Right ventricle myocardium inferior (tissue), 1 donor: ENCODE data around the gene KRTAP12-1. TPM values are rescaled to one million over a fixed set of nuclear protein-coding genes. Genes with fewer than 3 reads are reported as not detected.
"Not testable (repeated sequence)": the region's sequence is repeated elsewhere in the genome, so short reads cannot be mapped to it uniquely, and the experiment has no call there.

Experiments used
- ATAC-seq: fragments of 200-7000 bp; cut with Tn5 transposase; one replicate; pipeline ENCODE4 v1.9.1; 2020; ENCODE audit warnings: mild to moderate bottlenecking, moderate library complexity
- DNase-seq: peaks from one replicate; pipeline ENCODE4 v3.0.0; 2021; ENCODE audit errors: missing footprints
- intact Hi-C: fragments of 100-400 bp; cut with DNase I; formaldehyde crosslinking; loops from one replicate; pipeline ENCODE4 v1.11.0; 2022
- total RNA-seq: library from RNA; stranded (reverse); fragmentation: NEBNext Ultra II Directional; extraction: Animal tissue kit (Norgen Biotek cat#: 25700); gene quantifications from one replicate; pipeline ENCODE4 v1.2.1, GENCODE V29; 2021
- donor health status: DM: no; HTN: yes; CAD: no; lungs with severe emphysema.

The KRTAP12-1 gene
- total RNA-seq, 1 donor from 2014 or later = not detected

DNA sequence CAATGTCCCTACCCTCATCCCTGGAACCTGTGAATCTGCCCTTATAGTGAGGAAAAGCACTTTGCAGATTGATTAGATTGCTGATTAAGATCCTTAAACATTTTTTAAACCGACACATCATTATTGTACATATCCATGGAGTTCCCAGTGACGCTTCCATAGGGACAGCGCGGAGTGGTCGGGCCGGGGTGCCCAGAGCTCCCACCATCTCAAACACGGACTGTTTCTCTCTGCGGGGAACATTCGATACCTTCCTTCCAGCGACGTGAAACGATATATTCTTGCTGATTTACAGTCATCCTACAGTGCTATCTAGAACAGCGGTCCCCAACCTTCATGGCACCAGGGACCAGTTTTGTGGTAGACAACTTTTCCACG lies 19.0 kb upstream of the KRTAP12-1 start:
- ATAC-seq (no peak), DNase-seq (no peak)
- intact Hi-C loops = no loop called here

DNA sequence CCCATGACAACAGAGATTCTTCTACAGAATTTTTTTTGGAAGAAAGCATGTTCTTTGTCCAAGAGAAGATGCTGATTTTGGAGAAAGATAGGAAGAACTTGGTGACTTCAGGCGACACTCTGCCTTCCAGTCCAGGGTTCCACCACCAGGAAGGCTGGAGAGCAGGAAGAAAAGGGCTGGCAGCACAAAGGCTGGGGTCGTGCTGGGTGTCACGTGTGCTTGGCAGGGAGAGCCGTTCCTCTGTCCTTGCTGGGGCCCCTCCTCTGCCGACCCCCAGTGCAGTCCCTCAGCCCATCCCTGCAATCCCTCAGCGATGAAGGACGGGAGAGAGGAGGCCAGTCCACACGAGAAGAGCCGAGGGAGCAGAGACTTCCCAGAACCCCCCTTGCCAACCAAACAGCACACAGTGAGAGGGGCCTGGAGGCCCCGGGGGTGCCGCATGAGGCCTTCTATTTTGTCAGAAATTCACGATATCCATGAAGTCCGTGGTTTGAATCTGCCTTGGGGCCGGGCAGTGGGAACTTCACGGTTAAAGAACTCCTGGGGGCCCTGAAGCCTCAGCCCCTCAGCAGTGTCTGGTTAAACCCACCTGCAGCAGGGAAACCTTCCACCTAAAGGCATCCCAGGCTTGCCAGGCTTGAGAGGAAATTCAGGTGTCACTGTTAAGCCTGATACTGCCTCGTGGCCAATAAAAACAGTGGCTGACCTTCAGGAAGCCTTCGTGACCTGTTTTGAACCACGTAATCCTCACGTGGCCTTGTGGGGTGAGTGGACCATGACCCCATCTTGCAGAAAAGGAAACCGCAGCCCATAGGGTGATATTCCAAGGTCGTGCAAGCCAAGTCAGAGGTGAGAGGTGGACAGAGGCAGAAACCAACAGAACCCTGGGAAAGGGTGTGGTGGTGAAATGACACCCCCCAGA lies 18.4 kb upstream of the KRTAP12-1 start:
- ATAC-seq = no peak
- intact Hi-C loops = no loop called here
- DNase-seq = no peak

DNA sequence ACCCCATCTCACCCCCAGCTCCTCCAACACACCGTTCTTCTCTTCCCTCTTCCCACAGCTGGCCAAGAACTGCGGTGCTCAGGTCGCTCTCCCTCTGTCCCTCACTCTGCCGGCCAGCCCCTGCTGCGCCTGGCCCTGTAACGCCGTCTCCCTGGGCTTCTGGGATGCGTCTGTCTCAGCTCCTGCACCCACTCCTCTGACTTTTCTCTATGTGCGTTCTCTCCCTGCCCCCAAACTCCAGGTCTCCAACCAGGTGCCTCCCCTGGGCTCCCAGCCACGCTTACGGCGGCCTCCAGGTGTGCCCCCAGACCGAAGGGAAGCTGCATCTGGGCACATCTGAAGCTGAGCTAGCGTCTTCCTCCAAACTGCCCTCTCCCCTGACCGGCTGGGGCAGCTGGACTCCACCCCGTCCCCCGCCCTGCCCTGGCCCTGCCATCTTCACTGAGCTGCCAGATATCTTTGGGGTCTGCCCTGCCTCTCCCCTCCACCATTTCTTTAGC lies 17.6 kb upstream of the KRTAP12-1 start:
- DNase-seq = peak; percentile 40
- ATAC-seq = no peak
- intact Hi-C loops = no loop called here

DNA sequence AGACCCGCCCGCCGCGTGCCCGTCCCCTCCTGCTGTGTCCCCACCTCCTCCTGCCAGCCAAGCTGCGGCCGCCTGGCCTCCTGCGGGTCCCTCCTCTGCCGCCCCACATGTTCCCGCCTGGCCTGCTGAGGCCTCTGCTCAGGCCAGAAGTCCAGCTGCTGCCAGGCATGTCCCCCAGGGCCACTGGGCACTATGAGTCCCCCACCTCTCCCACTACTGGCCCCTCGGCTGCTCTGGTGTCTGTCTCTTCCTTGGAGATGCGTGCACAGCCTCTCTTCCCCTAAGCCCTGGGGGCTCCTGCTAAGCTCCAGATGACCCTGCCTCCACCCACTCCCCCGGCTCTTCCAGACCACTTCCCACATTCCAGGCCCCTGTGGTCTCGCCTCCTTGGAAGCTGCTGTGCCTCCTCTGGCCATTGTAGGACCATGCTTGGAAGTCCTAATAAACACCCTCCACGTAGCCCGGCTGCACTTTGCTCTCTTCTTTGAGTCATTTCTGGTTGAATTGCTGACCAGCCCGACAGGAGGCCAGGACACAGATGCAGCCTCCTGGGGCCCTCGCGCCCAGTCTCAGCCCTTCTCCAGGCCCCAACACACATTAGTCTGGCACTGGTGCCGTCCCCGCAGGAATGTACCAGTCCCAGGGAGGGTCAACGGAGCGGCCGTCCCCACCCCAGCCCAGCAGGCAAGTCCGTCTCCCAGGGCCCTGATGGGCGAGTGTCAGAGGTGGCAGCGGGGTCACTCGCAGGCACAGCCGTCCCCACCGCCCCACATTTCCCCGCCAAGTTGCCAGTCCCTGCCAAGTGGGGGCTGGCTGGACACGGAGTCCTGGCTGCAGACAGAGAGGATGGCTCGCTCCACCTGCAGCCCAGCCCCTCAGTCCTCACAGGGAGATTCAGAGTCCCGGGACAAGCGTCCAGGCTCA lies 16.1 kb upstream of the KRTAP12-1 start:
- peak; percentile 56 for DNase-seq
- no peak for ATAC-seq
- intact Hi-C loops = no loop called here

DNA sequence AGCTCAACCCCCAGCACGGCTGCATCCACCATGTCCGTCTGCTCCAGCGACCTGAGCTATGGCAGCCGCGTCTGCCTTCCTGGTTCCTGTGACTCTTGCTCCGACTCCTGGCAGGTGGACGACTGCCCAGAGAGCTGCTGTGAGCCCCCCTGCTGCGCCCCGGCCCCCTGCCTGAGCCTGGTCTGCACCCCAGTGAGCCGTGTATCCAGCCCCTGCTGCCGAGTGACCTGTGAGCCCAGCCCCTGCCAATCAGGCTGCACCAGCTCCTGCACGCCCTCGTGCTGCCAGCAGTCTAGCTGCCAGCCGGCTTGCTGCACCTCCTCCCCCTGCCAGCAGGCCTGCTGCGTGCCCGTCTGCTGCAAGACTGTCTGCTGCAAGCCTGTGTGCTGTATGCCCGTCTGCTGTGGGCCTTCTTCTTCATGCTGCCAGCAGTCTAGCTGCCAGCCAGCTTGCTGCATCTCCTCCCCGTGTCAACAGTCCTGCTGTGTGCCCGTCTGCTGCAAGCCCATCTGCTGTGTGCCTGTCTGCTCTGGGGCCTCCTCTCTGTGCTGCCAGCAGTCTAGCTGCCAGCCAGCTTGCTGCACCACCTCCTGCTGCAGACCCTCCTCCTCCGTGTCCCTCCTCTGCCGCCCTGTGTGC lies 15.3 kb upstream of the KRTAP12-1 start, which contains the start of gene KRTAP10-12:
Gene KRTAP10-12 (plus strand): TSS at position 1 of the 639 bp plus-strand sequence. CDS start 30 bp downstream, at position 31.
- DNase-seq, intact Hi-C loops, ATAC-seq: not testable (repeated sequence)

DNA sequence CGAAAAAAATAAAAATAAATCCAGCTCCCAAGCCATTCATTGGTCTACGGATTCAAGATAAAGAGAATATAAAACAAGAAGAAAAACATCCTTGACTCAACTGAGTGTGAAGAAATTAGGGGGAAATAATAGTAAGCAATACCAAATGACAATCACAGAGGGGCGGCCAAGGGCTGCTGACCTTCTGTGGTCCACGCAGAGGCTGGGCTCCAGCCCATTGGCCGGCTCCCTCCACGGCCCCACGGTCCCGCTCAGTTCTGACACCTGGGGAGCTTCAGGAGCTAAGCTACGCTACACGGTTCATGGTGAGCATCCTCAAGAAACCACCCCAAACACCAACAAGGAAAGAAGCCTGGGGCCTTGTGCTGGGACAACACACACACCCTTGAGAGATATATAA lies 14.6 kb upstream of the KRTAP12-1 start:
- DNase-seq = no peak
- intact Hi-C loops = no loop called here
- ATAC-seq = no peak

DNA sequence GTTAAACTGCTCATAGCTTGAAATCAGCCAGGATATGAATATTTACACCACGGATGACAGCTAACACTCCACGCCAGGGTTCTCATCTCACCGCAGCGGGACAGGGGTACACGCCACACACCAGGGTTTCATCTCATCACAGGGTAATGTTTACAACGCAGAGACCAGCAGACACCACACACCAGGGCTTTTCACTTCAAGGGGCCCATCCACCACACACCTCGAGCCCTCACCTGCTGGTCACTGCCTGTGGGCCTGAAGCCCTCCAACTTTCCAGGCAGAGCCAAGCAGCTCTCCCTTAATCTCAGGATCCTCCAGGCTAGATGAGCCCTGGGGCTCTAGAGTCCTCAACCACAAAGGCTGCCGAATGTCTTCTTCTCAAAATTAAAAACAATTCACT lies 13.7 kb upstream of the KRTAP12-1 start:
- intact Hi-C loops = no loop called here
- ATAC-seq (no peak), DNase-seq (no peak)

DNA sequence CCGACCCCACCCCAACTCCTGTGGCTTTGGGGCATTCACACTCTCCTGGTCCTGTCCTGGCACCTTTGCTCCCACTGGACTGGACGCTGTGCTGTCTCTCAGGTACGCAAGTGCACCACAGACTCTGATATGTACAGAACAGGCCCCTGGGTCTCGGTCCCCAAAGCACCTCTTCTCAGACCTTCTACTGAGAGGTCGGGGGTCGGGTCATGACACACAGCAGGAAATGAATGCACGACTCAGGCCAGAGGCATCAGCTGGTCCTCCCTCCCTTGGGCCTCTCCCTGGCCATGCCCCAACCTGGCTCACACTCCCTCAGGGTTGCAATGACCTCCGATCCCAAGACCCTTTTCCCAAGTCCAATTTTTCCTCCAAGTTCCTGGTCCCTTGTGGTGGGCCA lies 13.2 kb upstream of the KRTAP12-1 start:
- ATAC-seq (no peak), DNase-seq (no peak)
- intact Hi-C loops = no loop called here

DNA sequence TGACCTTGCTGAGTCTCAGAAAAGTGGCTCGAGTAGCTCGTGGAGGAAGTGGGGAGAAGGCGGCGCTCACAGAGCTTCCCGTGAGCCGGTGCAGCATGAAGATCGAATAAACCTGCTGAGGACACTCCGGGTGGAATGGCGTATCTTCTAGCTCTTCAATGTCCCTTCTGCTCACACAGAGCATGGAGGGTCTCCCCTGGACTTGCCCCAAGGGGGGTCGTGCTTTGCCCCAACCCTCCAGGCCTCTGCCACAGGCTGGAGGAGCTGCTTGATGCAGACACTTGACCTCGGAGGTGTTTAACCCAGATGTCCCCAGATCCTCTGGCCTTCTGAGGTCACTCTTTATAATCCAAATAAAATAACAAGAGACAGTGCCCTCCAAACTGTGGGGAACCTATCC lies 12.8 kb upstream of the KRTAP12-1 start:
- no peak for DNase-seq
- intact Hi-C loops = no loop called here
- no peak for ATAC-seq

DNA sequence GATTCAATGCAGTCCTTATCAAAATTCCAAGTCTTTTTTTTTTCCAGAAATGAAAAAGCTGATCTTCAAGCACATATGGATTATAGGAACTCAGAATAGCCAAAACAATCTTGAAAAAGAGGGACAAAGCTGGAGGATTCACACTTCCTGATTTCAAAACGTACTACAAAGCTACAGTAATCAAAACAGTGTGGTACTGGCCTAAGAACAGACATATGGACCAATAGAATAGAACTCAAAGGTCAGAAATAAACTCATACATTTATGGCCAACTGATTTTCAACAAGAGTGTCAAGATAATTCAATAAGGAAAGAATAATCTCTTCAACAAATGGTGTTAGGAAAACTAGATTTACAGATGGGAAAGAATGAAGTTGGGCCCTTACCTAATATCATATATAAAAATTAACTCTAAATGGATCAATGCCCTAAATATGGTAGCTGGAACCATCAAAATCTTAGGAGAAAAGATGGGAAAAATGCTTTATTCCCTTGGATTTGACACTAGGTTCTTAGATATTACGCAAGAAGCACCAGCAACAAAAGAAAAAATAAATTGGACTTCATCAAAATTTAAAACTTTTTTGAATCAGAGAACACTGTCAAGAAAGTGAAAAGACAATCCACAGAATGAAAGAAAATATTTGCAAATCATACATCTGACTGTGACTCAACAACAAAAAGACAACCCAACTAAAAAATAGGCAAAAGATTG lies 11.0 kb upstream of the KRTAP12-1 start:
- no peak for DNase-seq
- intact Hi-C loops = no loop called here
- ATAC-seq = no peak

DNA sequence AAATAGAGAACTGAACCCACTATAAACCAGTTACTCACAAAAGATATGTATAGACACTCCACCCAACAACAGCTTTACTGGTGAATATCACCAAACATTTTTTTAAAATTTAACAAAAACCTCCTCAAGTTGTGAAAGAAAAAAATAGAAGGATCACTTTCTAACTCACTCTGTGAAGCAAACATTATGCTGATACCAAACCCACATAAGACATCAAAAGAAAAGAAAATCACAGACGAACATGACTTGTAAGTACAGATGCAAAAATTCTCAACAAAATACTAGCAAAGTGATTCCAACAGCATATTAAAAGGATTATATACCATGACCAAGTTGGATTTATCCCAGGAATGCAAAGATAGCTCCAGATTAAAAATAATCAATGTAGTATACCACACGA lies 9.7 kb upstream of the KRTAP12-1 start:
- intact Hi-C loops = no loop called here
- no peak for ATAC-seq
- no peak for DNase-seq

DNA sequence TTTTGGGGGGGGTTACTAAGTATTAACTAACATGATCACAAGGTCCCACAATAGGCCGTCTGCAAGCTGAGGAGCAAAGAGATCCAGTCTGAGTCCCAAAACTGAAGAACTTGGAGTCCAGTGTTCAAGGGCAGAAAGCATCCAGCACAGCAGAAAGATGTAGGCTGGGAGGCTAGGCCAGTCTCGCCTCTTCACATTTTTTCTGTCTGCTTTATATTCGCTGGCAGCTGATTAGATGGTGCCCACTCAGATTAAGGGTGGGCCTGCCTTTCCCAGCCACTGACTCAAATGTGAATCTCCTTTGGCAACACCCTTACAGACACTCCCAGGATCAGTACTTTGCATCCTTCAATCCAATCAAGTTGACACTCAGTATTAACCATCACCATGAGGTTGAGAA lies 7.8 kb upstream of the KRTAP12-1 start:
- ATAC-seq, intact Hi-C loops, DNase-seq: not testable (repeated sequence)

DNA sequence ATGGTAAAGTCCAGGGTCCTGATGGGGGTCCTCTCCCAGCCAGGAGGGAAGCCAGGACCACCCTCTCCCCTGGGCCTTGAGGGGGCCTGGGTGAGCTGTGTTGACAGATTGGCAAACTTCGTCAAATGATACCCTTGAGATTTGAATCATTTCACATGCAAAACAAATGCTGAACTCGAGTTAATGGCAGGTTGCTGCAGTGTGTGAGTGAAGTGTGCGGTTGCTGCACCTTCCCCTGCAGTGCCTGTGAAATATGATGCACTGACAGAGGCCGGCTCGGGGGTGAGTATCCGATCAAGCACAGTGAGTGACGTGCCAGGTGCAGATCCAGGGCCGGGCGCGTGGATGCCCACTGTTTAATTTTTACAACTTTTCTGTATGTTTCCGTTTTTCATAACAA lies 5.7 kb upstream of the KRTAP12-1 start:
- ATAC-seq (no peak), DNase-seq (no peak)
- intact Hi-C loops = no loop called here

DNA sequence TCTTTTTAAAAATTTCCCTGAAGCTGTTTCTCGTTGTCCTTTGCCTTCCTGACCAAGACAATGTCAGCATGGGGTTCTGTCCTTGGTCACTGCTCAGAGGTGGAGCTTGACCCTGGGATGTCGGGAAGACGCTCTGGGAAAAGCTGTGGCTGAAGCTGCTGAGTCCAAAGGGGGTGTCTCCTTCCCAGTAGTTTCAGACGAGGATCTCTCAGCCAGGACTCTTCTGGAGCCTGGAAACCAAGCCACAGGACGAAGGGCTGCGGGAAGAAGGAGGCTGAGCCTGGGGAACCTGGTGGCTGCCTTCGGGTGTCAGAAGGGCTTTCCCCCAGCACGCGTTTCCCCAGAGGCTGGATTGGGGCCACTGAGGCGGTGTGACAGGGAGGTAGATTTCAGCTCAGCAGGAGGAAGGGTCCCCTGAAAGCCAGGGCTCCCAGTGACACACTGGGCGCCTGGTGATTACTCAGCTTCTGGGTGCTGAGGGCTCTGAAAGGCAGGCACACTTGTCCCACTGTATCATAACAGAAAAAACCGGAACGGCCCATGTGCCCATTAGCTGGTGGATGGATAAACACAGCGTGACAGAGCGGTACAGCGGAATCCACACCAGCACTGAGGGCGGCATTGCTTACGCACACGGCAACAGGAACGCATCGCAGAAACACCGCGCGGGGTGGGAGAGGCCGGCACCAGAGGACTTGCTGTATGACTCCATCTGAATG lies 5.0 kb upstream of the KRTAP12-1 start:
- ATAC-seq (no peak), DNase-seq (no peak)
- intact Hi-C loops = no loop called here

DNA sequence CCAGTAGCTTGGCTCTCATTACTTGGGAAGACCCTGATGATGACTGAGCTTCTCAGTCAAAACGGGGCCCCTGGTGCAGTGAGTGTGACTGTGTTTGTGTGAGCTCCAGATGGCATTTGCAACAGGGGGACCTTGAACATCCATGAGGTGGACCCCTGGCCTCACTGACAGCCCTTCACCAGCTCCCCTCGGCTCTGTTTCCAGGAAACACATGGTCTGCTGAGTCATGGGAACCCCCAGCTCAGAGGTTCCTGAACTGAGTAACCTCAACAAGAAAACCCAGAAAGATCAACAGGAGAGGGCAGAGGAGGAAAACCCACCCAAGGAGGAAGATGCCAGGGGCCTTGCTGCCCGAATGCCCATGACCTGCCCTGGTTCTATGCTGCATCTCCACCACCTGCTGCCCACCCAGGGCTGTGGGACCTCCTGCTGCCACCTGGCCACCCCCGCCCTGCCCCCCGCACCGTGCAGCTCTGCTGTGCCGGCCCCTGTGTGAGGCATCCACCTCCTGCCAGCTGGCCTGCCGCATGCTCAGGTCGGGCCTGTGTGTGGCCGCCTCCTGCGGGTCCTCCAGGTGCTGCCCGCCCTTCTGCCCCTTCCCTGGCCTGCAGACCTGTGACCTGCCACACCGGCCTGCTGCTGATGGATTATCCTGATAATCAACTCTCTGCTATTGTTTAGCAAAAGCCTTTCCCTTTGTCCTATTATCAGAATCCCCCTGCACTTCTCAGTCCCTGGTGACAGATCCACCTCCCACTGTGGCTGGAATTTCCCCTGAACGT lies 4.2 kb upstream of the KRTAP12-1 start:
- intact Hi-C loops = no loop called here
- no peak for ATAC-seq
- no peak for DNase-seq

DNA sequence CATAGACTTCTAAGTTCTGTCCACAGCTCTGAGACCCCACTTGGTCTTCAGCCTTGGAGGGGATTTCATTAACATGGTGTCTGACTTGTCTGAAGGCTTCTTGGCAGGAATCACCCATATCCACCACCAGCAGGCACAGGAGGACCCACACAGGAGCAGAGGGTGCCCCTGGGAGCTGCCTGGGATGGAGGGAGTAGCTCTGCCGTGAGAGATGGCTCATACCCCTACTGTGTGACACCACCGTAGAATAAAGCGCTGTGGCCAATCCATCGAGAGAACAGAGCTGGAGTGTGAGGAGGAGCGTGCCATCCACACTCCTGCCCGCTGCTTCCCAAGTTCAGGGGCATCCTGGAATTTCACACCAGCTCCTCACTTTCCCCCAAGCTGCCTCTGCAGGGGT lies 3.1 kb upstream of the KRTAP12-1 start:
- ATAC-seq, intact Hi-C loops, DNase-seq: not testable (repeated sequence)

DNA sequence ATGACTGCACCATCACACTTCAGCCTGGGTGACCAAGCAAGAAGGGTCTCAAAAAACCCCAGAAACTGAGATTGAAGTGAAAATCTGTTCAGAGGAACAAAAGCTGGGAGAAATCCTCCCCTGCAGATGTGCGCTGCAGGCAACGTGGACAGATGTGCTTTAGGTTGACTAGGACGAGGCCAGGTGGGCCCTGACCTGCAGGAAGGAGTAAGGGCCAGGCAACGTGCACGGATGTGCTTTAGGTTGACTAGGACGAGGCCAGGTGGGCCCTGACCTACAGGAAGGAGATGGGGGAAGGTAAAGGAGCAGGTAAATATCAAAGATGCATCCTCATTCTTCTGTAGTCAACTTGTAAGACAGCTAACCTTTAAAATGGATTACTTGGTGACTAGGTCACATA lies 2.5 kb upstream of the KRTAP12-1 start:
- no peak for ATAC-seq
- no peak for DNase-seq
- intact Hi-C loops = no loop called here
